Calu3 (cell line): ENCODE measurements around the gene ABITRAM. TPM values are rescaled to one million over a fixed set of nuclear protein-coding genes. Genes with fewer than 3 reads are reported as not detected.
"Not testable (repeated sequence)": the region's sequence is repeated elsewhere in the genome, so short reads cannot be mapped to it uniquely, and the experiment has no call there.

Experiments
- BruUV-seq: library from RNA; stranded (reverse); fragments of 400-500 nt; replicated peaks from 2 replicates; lab custom pipeline; 2021; lab: Mats Ljungman, UMichigan
- CTCF ChIA-PET: fragments of 300-600 bp; sonication (Branson Sonifier 250); formaldehyde crosslinking; loops from one replicate; lab custom pipeline; 2022; ENCODE audit warnings: antibody characterized with exemption; lab: Charles Lee
- DNase-seq: peaks from one replicate; pipeline ENCODE4 v3.0.0; 2022
- H3K27ac Mint-ChIP-seq: one replicate; pipeline ENCODE4 v1.8.0; 2022; ENCODE audit warnings: mixed read lengths; ENCODE audit not compliant: unreplicated experiment
- H3K27me3 Mint-ChIP-seq: one replicate; pipeline ENCODE4 v1.8.0; 2022; ENCODE audit warnings: mixed read lengths; ENCODE audit not compliant: unreplicated experiment
- H3K36me3 Mint-ChIP-seq: one replicate; pipeline ENCODE4 v1.8.0; 2022; ENCODE audit warnings: mild to moderate bottlenecking, moderate library complexity, mixed read lengths; ENCODE audit not compliant: insufficient read depth, unreplicated experiment
- H3K4me1 Mint-ChIP-seq: one replicate; pipeline ENCODE4 v1.8.0; 2022; ENCODE audit warnings: mild to moderate bottlenecking, low read depth, mixed read lengths; ENCODE audit not compliant: unreplicated experiment
- H3K4me3 Mint-ChIP-seq: one replicate; pipeline ENCODE4 v1.8.0; 2022; ENCODE audit warnings: mild to moderate bottlenecking, low read depth, moderate library complexity, mixed read lengths; ENCODE audit not compliant: unreplicated experiment
- H3K9me3 Mint-ChIP-seq: one replicate; pipeline ENCODE4 v1.8.0; 2022; ENCODE audit warnings: low read depth, mixed read lengths; ENCODE audit not compliant: unreplicated experiment
- intact Hi-C: fragments of 100-400 bp; cut with micrococcal nuclease; formaldehyde crosslinking; loops from one replicate; pipeline ENCODE4 v1.10.0; 2022; ENCODE audit not compliant: unreplicated experiment
- total RNA-seq: library from RNA; stranded (reverse); gene quantifications from 2 replicates; pipeline ENCODE4 v1.2.3, GENCODE V29; 2022
- TF ChIP-seq, protein P1 (sequence below): fragments of 200-600 bp; IDR thresholded peaks from one replicate; pipeline ENCODE4 v1.8.0; 2022; ENCODE audit warnings: antibody characterized with exemption; ENCODE audit not compliant: unreplicated experiment

The ABITRAM gene
- total RNA-seq, 1 experiment from 2014 or later, result 6.6 TPM

GRCh38 chr9:108889649-108890067 is 44.5 kb upstream of the ABITRAM start:
- CTCF ChIA-PET, result no interaction called here
- Mint-ChIP-seq H3K4me3 (no peak overlapping the region), H3K9me3 (no peaks in the 10 kb centered on the region), H3K4me1 (peaks cover 14% of the 10 kb centered on the region), H3K27ac (no peak overlapping the region), H3K36me3 (no peaks in the 10 kb centered on the region), H3K27me3 (no peaks in the 10 kb centered on the region)
- TF ChIP-seq, protein P1, sequence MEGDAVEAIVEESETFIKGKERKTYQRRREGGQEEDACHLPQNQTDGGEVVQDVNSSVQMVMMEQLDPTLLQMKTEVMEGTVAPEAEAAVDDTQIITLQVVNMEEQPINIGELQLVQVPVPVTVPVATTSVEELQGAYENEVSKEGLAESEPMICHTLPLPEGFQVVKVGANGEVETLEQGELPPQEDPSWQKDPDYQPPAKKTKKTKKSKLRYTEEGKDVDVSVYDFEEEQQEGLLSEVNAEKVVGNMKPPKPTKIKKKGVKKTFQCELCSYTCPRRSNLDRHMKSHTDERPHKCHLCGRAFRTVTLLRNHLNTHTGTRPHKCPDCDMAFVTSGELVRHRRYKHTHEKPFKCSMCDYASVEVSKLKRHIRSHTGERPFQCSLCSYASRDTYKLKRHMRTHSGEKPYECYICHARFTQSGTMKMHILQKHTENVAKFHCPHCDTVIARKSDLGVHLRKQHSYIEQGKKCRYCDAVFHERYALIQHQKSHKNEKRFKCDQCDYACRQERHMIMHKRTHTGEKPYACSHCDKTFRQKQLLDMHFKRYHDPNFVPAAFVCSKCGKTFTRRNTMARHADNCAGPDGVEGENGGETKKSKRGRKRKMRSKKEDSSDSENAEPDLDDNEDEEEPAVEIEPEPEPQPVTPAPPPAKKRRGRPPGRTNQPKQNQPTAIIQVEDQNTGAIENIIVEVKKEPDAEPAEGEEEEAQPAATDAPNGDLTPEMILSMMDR, result no peak
- no peak for DNase-seq
- intact Hi-C loops, result no loop called here
- BruUV-seq, result no TSS peak

DNA sequence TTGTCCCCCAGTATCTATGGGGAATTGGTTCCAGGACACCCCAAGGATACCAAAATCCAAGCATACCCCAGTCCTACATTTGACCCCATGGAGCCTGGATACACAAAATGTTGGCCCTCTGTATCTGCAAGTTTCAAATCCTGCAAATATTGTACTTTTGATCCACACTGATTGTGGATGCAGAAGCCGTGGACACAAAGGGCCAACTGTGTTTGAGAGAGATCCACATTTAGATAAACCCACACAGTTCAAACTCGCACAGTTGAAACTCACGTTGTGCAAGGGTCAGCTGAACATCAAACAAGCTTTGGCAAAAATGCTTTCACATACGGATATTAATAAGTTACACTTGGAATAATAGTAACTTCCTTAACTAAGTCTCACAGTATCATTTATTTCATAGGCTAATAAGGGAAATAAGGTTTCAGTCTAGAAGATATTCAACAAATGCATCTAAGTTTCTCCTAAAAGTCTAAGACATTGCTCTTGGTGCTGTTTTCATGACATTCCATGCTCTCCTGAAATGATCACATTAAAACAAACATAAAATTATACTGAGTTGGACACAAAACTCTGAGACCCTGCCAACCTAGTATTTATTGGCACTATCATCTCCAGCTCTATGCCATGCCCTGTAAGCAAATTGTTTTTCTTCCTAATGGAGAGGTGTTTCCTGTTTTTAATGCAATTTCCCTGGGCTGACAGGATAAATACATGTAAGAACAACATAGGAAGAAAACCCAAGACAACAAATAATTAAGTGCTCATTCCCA is 39.8 kb upstream of the ABITRAM start:
- H3K36me3 Mint-ChIP-seq, result peaks cover 8% of the 10 kb centered on the region
- no peaks in the 10 kb centered on the region for H3K27me3 Mint-ChIP-seq
- H3K4me1 Mint-ChIP-seq, result no peaks in the 10 kb centered on the region
- H3K4me3 Mint-ChIP-seq, result no peak overlapping the region
- no TSS peak for BruUV-seq
- CTCF ChIA-PET, result no interaction called here
- TF ChIP-seq, protein P1, result no peak
- H3K27ac Mint-ChIP-seq, result no peak overlapping the region
- H3K9me3 Mint-ChIP-seq, result no peaks in the 10 kb centered on the region
- DNase-seq, result no peak
- intact Hi-C loops, result no loop called here

- intact Hi-C loops, result no loop called here
- BruUV-seq, result no TSS peak
- no peaks in the 10 kb centered on the region for H3K9me3 Mint-ChIP-seq
- CTCF ChIA-PET, result no interaction called here
- H3K27me3 Mint-ChIP-seq, result no peaks in the 10 kb centered on the region
- H3K36me3 Mint-ChIP-seq, result peaks cover 12% of the 10 kb centered on the region
- no peak overlapping the region for H3K4me3 Mint-ChIP-seq
- no peak overlapping the region for H3K27ac Mint-ChIP-seq
- TF ChIP-seq, protein P1, result no peak
- DNase-seq, result no peak
- no peaks in the 10 kb centered on the region for H3K4me1 Mint-ChIP-seq
These were observed 36.7 kb upstream of the ABITRAM start for GRCh38 chr9:108897324-108898096.

DNA sequence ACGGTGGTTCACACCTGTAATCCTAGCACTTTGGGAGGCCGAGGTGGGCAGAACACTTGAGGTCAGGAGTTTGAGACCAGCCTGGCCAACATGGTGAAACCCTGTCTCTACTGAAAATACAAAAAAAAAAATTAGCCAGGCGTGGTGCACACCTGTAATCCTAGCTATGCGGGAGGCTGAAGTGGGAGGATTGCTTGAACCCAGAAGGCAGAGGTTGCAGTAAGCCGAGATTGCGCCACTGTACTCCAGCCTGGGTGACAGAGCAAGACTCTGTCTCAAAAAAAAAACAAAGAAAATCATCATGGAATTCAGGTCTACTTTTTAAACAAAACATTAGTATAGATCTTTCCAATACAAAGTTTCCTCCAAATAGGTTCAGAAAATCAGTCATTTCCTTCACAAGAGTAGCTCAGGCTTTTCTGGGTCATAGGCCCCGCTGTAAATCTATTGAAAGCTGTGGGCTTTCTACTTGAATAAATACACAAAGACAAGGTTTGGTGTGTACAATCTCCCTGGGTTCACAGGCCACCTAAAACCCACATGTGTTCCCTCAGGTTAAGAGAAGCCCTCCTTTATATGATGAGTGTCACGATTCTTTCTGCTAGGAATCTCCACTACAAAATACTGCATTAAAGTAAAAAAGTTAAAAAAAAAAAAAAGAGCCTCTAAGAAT is 35.0 kb upstream of the ABITRAM start:
- H3K36me3 Mint-ChIP-seq, result peaks cover 12% of the 10 kb centered on the region
- H3K9me3 Mint-ChIP-seq, intact Hi-C loops, DNase-seq, BruUV-seq, H3K4me3 Mint-ChIP-seq, H3K27me3 Mint-ChIP-seq, H3K4me1 Mint-ChIP-seq, H3K27ac Mint-ChIP-seq, CTCF ChIA-PET: not testable (repeated sequence)
